Thoracic aorta (tissue), 2 donors: Measurements from ENCODE around the gene GCK. TPM values are rescaled to one million over a fixed set of nuclear protein-coding genes. Genes with fewer than 3 reads are reported as not detected.

ENCODE experiments used
- ATAC-seq: fragments of 150-250 bp; one replicate; pipeline ENCODE4 v1.8.0; 2017; ENCODE audit warnings: low read depth; ENCODE audit not compliant: insufficient number of reproducible peaks, low FRiP score
- DNase-seq: peaks from one replicate; pipeline ENCODE4 v3.0.0-alpha.2; 2020; ENCODE audit warnings: low spot score
- H3K27ac ChIP-seq, 2 donors: fragments of 200-600 bp; sonication (generic); 1 replicate in 1 of 2; 2 replicates in 1 of 2; pipeline ENCODE4 v1.5.1; 2016; ENCODE audit warnings: mild to moderate bottlenecking in 2 of 2, moderate library complexity in 2 of 2
- H3K27me3 ChIP-seq: fragments of 200-600 bp; sonication (generic); replicated peaks from 2 replicates; pipeline ENCODE4 v1.6.0; 2016; ENCODE audit warnings: mild to moderate bottlenecking; ENCODE audit not compliant: insufficient read depth
- H3K36me3 ChIP-seq: fragments of 200-600 bp; sonication (generic); one replicate; pipeline ENCODE4 v1.5.1; 2016
- H3K4me1 ChIP-seq, 2 donors: fragments of 200-600 bp; sonication (generic); 1 replicate in 1 of 2; 2 replicates in 1 of 2; pipeline versions ENCODE4 v1.5.1 to v1.6.0; 2016; ENCODE audit warnings: low read depth in 2 of 2, mild to moderate bottlenecking in 1 of 2; ENCODE audit not compliant: control insufficient read depth in 1 of 2
- H3K4me3 ChIP-seq: fragments of 200-600 bp; sonication (generic); 2 replicates; pipeline ENCODE4 v1.5.1; 2016; ENCODE audit warnings: mild to moderate bottlenecking
- H3K9me3 ChIP-seq: fragments of 200-600 bp; sonication (generic); 2 replicates; pipeline ENCODE4 v1.5.1; 2016
- CTCF ChIP-seq: fragments of 200-600 bp; sonication (generic); IDR thresholded peaks from one replicate; pipeline ENCODE4 v1.5.1; 2019; ENCODE audit warnings: antibody characterized with exemption
- total RNA-seq, 2 donors: library from RNA; depleted of rRNA; stranded (reverse); fragments of >200 nt; gene quantifications; one replicate each; pipeline versions ENCODE4 v1.1.0 to v1.2.3, GENCODE V29; 2016

The GCK gene
- total RNA-seq, 2 donors from 2014 or later: 1.6 to 2.3 TPM

GRCh38 chr7:44096326-44096881, 92.8 kb downstream of the GCK start:
- DNase-seq (no peak), ATAC-seq (no peak)
- Histone ChIP-seq H3K4me3 (no peak overlapping the region), H3K9me3 (no peaks in the 10 kb centered on the region), H3K27ac (no peak overlapping the region), H3K27me3 (no peaks in the 10 kb centered on the region), H3K4me1 (peaks cover 12 to 59% of the 10 kb centered on the region in 2 donors), H3K36me3 (no peaks in the 10 kb centered on the region)
- no peak for TF ChIP-seq CTCF

GRCh38 chr7:44095781-44096180, 93.5 kb downstream of the GCK start:
- Histone ChIP-seq H3K27ac (peak overlapping the region; percentile 29 to 65), H3K27me3 (no peaks in the 10 kb centered on the region), H3K4me3 (no peak overlapping the region), H3K9me3 (no peaks in the 10 kb centered on the region), H3K36me3 (no peaks in the 10 kb centered on the region), H3K4me1 (peaks cover 9 to 59% of the 10 kb centered on the region in 2 donors)
- ATAC-seq (no peak), DNase-seq (no peak)
- no peak for TF ChIP-seq CTCF

- H3K27me3 ChIP-seq: no peaks in the 10 kb centered on the region
- no peak for ATAC-seq
- H3K27ac ChIP-seq: peak overlapping the region; percentile 29 to 65
- no peaks in the 10 kb centered on the region for H3K36me3 ChIP-seq
- no peaks in the 10 kb centered on the region for H3K9me3 ChIP-seq
- TF ChIP-seq CTCF: no peak
- peaks cover 14 to 59% of the 10 kb centered on the region in 2 donors for H3K4me1 ChIP-seq
- no peak overlapping the region for H3K4me3 ChIP-seq
- no peak for DNase-seq
These were observed 94.2 kb downstream of the GCK start for GRCh38 chr7:44094883-44095592.

- Histone ChIP-seq H3K4me1 (peaks cover 16 to 59% of the 10 kb centered on the region in 2 donors), H3K4me3 (no peak overlapping the region), H3K27ac (peak overlapping the region; percentile 29 to 65), H3K27me3 (no peaks in the 10 kb centered on the region), H3K36me3 (no peaks in the 10 kb centered on the region), H3K9me3 (no peaks in the 10 kb centered on the region)
- DNase-seq (no peak), ATAC-seq (no peak)
- TF ChIP-seq CTCF: no peak
These were observed 94.9 kb downstream of the GCK start for GRCh38 chr7:44094365-44094764.

Other genes with a start within 250 kb of the GCK start
- gene SPDYE1, start 191.5 kb downstream of the GCK start, total RNA-seq: not detected
- gene DBNL, start 144.7 kb downstream of the GCK start, total RNA-seq: 100 to 1,000 TPM; 148 to 156 TPM
- gene PGAM2, start 123.9 kb downstream of the GCK start, total RNA-seq: 1 to 10 TPM; 1.8 to 9.5 TPM
- gene POLM, start 106.9 kb downstream of the GCK start, total RNA-seq: 10 to 100 TPM; 70.0 to 78.7 TPM
- gene AEBP1, start 85.1 kb downstream of the GCK start, total RNA-seq: 1,000 to 10,000 TPM; 1,006 to 1,415 TPM
- 10 to 100 TPM; 38.7 to 43.8 TPM for gene POLD2, start 65.9 kb downstream of the GCK start, total RNA-seq
- not detected for gene MYL7, start 48.1 kb downstream of the GCK start, total RNA-seq
- 10 to 100 TPM; 62.0 to 69.6 TPM for gene YKT6, start 11.5 kb upstream of the GCK start, total RNA-seq
- 1 to 10 TPM; 1.5 to 2.8 TPM for gene CAMK2B, start 136.2 kb upstream of the GCK start, total RNA-seq